Measurements from ENCODE around the gene RIPPLY3.

DNA sequence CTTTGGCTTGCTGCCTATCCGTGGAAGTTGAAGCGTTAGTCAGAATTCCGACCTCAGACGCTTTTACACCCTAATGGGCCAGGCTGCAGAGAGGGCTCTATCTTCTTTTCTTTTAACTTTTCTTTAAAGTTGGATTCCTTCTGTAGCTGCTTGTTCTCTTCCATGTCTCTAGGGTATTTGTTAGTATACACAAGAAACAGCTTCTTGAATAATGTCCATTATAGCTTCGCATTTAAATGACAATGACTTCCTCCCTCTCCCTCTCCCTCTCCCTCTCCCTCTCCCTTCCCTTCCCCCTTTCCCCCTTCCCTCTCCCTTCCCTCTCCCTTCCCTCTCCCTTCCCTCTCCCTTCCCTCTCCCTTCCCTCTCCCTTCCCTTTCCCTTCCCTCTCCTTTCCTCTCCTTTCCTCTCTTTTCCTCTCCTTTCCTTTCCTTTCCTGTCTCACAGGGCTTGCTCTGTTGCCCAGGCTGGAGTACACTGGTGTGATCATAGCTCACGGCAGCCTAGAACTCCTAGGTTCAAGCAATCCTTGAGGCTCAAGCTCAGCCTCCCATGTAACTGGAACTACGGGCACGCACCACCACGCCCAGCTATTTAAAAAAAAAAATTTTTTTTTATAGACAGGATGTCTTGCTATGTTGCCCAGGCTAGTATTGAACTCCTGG lies 33.0 kb downstream of the RIPPLY3 start:
- TF ChIP-seq, protein P1, sequence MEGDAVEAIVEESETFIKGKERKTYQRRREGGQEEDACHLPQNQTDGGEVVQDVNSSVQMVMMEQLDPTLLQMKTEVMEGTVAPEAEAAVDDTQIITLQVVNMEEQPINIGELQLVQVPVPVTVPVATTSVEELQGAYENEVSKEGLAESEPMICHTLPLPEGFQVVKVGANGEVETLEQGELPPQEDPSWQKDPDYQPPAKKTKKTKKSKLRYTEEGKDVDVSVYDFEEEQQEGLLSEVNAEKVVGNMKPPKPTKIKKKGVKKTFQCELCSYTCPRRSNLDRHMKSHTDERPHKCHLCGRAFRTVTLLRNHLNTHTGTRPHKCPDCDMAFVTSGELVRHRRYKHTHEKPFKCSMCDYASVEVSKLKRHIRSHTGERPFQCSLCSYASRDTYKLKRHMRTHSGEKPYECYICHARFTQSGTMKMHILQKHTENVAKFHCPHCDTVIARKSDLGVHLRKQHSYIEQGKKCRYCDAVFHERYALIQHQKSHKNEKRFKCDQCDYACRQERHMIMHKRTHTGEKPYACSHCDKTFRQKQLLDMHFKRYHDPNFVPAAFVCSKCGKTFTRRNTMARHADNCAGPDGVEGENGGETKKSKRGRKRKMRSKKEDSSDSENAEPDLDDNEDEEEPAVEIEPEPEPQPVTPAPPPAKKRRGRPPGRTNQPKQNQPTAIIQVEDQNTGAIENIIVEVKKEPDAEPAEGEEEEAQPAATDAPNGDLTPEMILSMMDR (conservative IDR thresholded peaks at IDR 0.05; ENCODE audit: low read length), result no peak
- TF ChIP-seq EZH2phosphoT487 (IDR thresholded peaks at IDR 0.05; ENCODE audit: borderline replicate concordance), result no peak

All from Loucy (cell line).